ENCODE results near the gene MT1M.
A peak's percentile ranks its signal among the peaks of the same experiment; 100 is the strongest.

Gene MT1M

GRCh38 chr16:56679818-56680217 is 47.4 kb downstream of the MT1M start:
- Histone ChIP-seq H3K4me3 (ENCODE audit: low read depth, low read length) (no peak overlapping the region), H3K4me2 (ENCODE audit: low read length) (no peak overlapping the region), H3K9me3 (ENCODE audit: control insufficient read depth, low read length) (no peaks in the 10 kb centered on the region), H3K79me2 (no peaks in the 10 kb centered on the region), H2AFZ (no peak overlapping the region), H3K36me3 (ENCODE audit: control insufficient read depth, insufficient read depth, low read length) (no peaks in the 10 kb centered on the region), H3K4me1 (peaks cover 13% of the 10 kb centered on the region), H3K9ac (no peak overlapping the region), H3K27me3 (ENCODE audit: control insufficient read depth, insufficient read depth, low read length) (no peaks in the 10 kb centered on the region), H3K27ac (peak overlapping the region; percentile 9)
- TF ChIP-seq CTCF (IDR thresholded peaks at IDR 0.05), result no peak

GRCh38 chr16:56681939-56682702 is 49.7 kb downstream of the MT1M start, which contains the start of gene MT1X:
MT1X (plus strand) TSS chr16:56682470; CDS start chr16:56682541, 71 bp downstream.
- no peaks in the 10 kb centered on the region for H3K9me3 ChIP-seq (ENCODE audit: control insufficient read depth, low read length)
- H3K4me1 ChIP-seq, result peaks cover 19% of the 10 kb centered on the region
- H3K27ac ChIP-seq, result peak within 1 kb of the TSS; percentile 79
- peak within 1 kb of the TSS; percentile 17 for H3K9ac ChIP-seq
- no peaks in the 10 kb centered on the region for H3K27me3 ChIP-seq (ENCODE audit: control insufficient read depth, insufficient read depth, low read length)
- H3K4me3 ChIP-seq (ENCODE audit: low read depth, low read length), result peak within 1 kb of the TSS; percentile 72
- TF ChIP-seq CTCF (IDR thresholded peaks at IDR 0.05), result peak; percentile 4
- H3K4me2 ChIP-seq (ENCODE audit: low read length), result peak within 1 kb of the TSS; percentile 73
- H2AFZ ChIP-seq, result peak within 1 kb of the TSS; percentile 85
- no peaks in the 10 kb centered on the region for H3K36me3 ChIP-seq (ENCODE audit: control insufficient read depth, insufficient read depth, low read length)
- no peaks in the 10 kb centered on the region for H3K79me2 ChIP-seq

GRCh38 chr16:56682703-56683397 is 50.4 kb downstream of the MT1M start:
- no peak for TF ChIP-seq CTCF (IDR thresholded peaks at IDR 0.05)
- Histone ChIP-seq H3K4me1 (peaks cover 19% of the 10 kb centered on the region), H3K27ac (peak overlapping the region; percentile 79), H2AFZ (peak overlapping the region; percentile 85), H3K79me2 (no peaks in the 10 kb centered on the region), H3K36me3 (ENCODE audit: control insufficient read depth, insufficient read depth, low read length) (no peaks in the 10 kb centered on the region), H3K4me2 (ENCODE audit: low read length) (peak overlapping the region; percentile 73), H3K9ac (peak overlapping the region; percentile 17), H3K4me3 (ENCODE audit: low read depth, low read length) (peak overlapping the region; percentile 72), H3K27me3 (ENCODE audit: control insufficient read depth, insufficient read depth, low read length) (no peaks in the 10 kb centered on the region), H3K9me3 (ENCODE audit: control insufficient read depth, low read length) (no peaks in the 10 kb centered on the region)

All from parathyroid adenoma (tissue), 2 donors.